Activated B cell treated with CpG ODN at 0.5 μM for 24 hours (primary cell): ENCODE measurements around the gene ICAM3. TPM values are rescaled to one million over a fixed set of nuclear protein-coding genes. Genes with fewer than 3 reads are reported as not detected.

Experiments
- ATAC-seq: fragments of 200-7000 bp; cut with Tn5 transposase; one replicate; pipeline ENCODE4 v1.10.0; 2021; ENCODE audit warnings: low read depth, mild to moderate bottlenecking, moderate library complexity
- CTCF ChIA-PET: fragments of 350-600 bp; sonication (Branson Sonifier 250); formaldehyde crosslinking; loops from one replicate; lab custom pipeline; 2021; ENCODE audit warnings: antibody characterized with exemption; lab: Charles Lee
- POLR2A ChIA-PET: fragments of 350-600 bp; sonication (Branson Sonifier 250); formaldehyde crosslinking; loops from one replicate; lab custom pipeline; 2021; ENCODE audit warnings: antibody characterized with exemption; lab: Charles Lee
- DNase-seq: peaks from one replicate; pipeline ENCODE4 v3.0.0; 2022
- H3K27ac Mint-ChIP-seq: one replicate; pipeline ENCODE4 v1.8.0; 2020; ENCODE audit warnings: mixed read lengths
- H3K27me3 Mint-ChIP-seq: one replicate; pipeline ENCODE4 v1.8.0; 2021; ENCODE audit warnings: mixed read lengths
- H3K36me3 Mint-ChIP-seq: one replicate; pipeline ENCODE4 v1.8.0; 2021; ENCODE audit warnings: low read depth, mixed read lengths
- H3K4me1 Mint-ChIP-seq: one replicate; pipeline ENCODE4 v1.8.0; 2021; ENCODE audit warnings: mixed read lengths
- H3K4me3 Mint-ChIP-seq: one replicate; pipeline ENCODE4 v1.8.0; 2020; ENCODE audit warnings: mild to moderate bottlenecking, mixed read lengths
- H3K9me3 Mint-ChIP-seq: one replicate; pipeline ENCODE4 v1.8.0; 2020; ENCODE audit warnings: mixed read lengths
- intact Hi-C: fragments of 100-400 bp; cut with micrococcal nuclease; formaldehyde crosslinking; loops from one replicate; pipeline ENCODE4 v1.15.1; 2024
- total RNA-seq: library from RNA; stranded (reverse); gene quantifications from 2 replicates; pipeline ENCODE4 v1.2.3, GENCODE V29; 2022
- TF ChIP-seq, protein P1 (sequence below): fragments of 200-600 bp; IDR thresholded peaks from one replicate; pipeline ENCODE4 v1.8.0; 2022; ENCODE audit warnings: antibody characterized with exemption, mild to moderate bottlenecking

ICAM3 gene
- total RNA-seq, 1 donor from 2014 or later = 147 TPM

DNA sequence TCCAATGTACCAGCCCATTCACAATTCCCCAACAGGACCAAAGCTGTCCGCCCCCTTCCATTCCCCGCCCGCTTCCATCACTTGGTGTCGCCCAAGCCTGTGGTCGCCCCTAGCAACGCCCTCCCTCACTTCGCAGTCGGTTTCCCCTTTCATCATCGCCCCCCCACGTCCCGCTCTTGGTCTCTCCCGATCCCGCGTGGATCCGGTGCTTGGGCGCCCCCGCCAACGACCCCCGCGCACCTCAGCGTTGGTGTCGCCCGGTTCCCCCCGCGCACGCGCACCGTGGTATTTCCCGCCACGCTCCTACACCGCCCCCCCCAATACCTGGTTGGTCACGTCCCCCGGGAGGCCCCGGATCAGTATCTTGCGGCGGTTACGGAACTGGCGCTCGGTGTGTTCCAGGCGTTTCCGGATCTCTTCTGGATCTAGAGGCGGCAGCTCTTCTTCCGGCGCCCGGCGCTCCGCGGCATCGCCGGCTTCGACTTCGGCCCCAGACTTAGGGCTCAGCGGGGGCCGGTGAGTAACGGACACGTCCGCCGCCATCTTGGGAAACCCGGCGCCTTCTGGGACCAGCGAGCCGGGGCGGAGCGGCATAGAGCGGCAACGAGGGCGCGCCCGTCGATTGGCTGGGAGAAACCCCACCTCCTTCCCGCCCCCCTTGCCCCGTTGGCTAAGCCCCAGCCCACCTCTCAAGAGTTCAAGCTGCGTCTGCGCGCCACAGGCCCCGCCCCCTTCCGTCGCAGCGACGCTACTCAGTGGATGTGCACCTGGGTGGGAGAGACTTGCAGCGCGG, 6.3 kb downstream of the ICAM3 start, which contains the start of gene RAVER1:
RAVER1 (minus strand) TSS at position 565 of the 793 bp plus-strand sequence; CDS start at position 543, 22 bp downstream.
- TF ChIP-seq, protein P1, sequence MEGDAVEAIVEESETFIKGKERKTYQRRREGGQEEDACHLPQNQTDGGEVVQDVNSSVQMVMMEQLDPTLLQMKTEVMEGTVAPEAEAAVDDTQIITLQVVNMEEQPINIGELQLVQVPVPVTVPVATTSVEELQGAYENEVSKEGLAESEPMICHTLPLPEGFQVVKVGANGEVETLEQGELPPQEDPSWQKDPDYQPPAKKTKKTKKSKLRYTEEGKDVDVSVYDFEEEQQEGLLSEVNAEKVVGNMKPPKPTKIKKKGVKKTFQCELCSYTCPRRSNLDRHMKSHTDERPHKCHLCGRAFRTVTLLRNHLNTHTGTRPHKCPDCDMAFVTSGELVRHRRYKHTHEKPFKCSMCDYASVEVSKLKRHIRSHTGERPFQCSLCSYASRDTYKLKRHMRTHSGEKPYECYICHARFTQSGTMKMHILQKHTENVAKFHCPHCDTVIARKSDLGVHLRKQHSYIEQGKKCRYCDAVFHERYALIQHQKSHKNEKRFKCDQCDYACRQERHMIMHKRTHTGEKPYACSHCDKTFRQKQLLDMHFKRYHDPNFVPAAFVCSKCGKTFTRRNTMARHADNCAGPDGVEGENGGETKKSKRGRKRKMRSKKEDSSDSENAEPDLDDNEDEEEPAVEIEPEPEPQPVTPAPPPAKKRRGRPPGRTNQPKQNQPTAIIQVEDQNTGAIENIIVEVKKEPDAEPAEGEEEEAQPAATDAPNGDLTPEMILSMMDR = no peak
- peak; percentile 93 for DNase-seq
- H3K36me3 Mint-ChIP-seq = peaks cover 49% of the 10 kb centered on the region
- ATAC-seq = peak; percentile 97
- H3K4me3 Mint-ChIP-seq = peak within 1 kb of the TSS; percentile 96
- H3K9me3 Mint-ChIP-seq = no peaks in the 10 kb centered on the region
- no peaks in the 10 kb centered on the region for H3K27me3 Mint-ChIP-seq
- peak within 1 kb of the TSS; percentile 96 for H3K27ac Mint-ChIP-seq
- ChIA-PET CTCF (interaction anchor here (0.7 to 0.8 kb wide), 2 partner anchors 56 to 63 kb away, joined by 3 to 4 read pairs; partner anchors contain the start of gene ICAM1), POLR2A (interaction anchor here (0.6 to 3.6 kb wide), 15 partner anchors 17 to 484 kb away, joined by 3 to 54 read pairs (median 5); partner anchors contain the start of genes ANGPTL6, FDX2, ICAM1 and ICAM5)
- intact Hi-C loops = loop anchor here (1.0 to 2.0 kb wide), 4 partner anchors 38 to 233 kb away; partner anchors contain the start of genes KRI1 and TYK2
- peaks cover 27% of the 10 kb centered on the region for H3K4me1 Mint-ChIP-seq

- ChIA-PET POLR2A (interaction anchor here (0.6 to 3.6 kb wide), 10 partner anchors 17 to 483 kb away, joined by 3 to 54 read pairs (median 10); partner anchors contain the start of genes ANGPTL6, FDX2, ICAM1 and ICAM5), CTCF (no interaction called here)
- H3K4me3 Mint-ChIP-seq = peak overlapping the region; percentile 96
- DNase-seq (no peak), ATAC-seq (no peak)
- no peaks in the 10 kb centered on the region for H3K9me3 Mint-ChIP-seq
- H3K27me3 Mint-ChIP-seq = no peaks in the 10 kb centered on the region
- H3K27ac Mint-ChIP-seq = peak overlapping the region; percentile 96
- TF ChIP-seq, protein P1 = no peak
- H3K36me3 Mint-ChIP-seq = peaks cover 57% of the 10 kb centered on the region
- peaks cover 25% of the 10 kb centered on the region for H3K4me1 Mint-ChIP-seq
- intact Hi-C loops = loop anchor here (2.0 kb wide), 2 partner anchors 38 to 48 kb away; partner anchors contain the start of gene TYK2
Observed at GRCh38 chr19:10332158-10332964, 7.1 kb downstream of the ICAM3 start.

DNA sequence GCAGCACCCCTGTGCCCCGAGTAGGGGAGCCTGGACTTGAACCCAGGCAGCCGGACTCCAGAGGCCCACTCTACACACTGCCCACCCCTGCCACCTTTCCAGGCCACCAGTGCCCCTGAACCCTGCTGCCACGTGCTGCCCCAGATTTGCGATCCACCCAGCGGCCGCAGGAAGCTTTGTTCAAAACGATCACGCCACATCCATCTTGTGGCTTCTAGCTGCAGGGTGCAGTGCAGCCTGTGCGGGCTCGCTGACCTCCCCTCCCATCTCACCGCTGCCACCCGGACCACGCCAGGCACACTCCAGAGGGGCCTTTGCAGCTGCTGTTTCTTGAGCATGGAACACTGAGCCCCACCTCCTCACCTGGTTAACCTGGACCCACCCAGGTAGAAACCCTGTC, 9.9 kb downstream of the ICAM3 start:
- peaks cover 67% of the 10 kb centered on the region for H3K36me3 Mint-ChIP-seq
- POLR2A ChIA-PET = interaction anchor here (0.6 kb wide), 1 partner anchor 1189 kb away, joined by 3 read pairs; no protein-coding TSS in a partner anchor

GRCh38 chr19:10328558-10329429, 10.6 kb downstream of the ICAM3 start:
- DNase-seq = no peak
- CTCF ChIA-PET = no interaction called here
- Mint-ChIP-seq H3K27ac (no peak overlapping the region), H3K36me3 (peaks cover 70% of the 10 kb centered on the region), H3K4me3 (no peak overlapping the region), H3K4me1 (peaks cover 18% of the 10 kb centered on the region), H3K27me3 (no peaks in the 10 kb centered on the region), H3K9me3 (no peaks in the 10 kb centered on the region)
- TF ChIP-seq, protein P1 = no peak
- POLR2A ChIA-PET = no interaction called here
- intact Hi-C loops = no loop called here
- no peak for ATAC-seq

More for the DNA sequence above, 9.9 kb downstream of the ICAM3 start:
- Mint-ChIP-seq H3K9me3 (no peaks in the 10 kb centered on the region), H3K27ac (no peak overlapping the region), H3K4me3 (no peak overlapping the region), H3K4me1 (peaks cover 23% of the 10 kb centered on the region), H3K27me3 (no peaks in the 10 kb centered on the region)
- ATAC-seq (no peak), DNase-seq (no peak)
- intact Hi-C loops = no loop called here
- CTCF ChIA-PET = no interaction called here
- TF ChIP-seq, protein P1 = no peak
